Fibroblast of mammary gland (primary cell): Measurements from ENCODE around the gene ADIPOR2.

Experiments
- DNase-seq: peaks from one replicate; pipeline ENCODE4 v3.0.0-alpha.2; 2010; ENCODE audit warnings: low read depth
- H3K4me3 ChIP-seq: 2 replicates; pipeline ENCODE4 v1.5.1; 2011; ENCODE audit warnings: low read depth, mild to moderate bottlenecking, low read length, moderate library complexity; ENCODE audit not compliant: control insufficient read depth
- CTCF ChIP-seq: conservative IDR thresholded peaks from 2 replicates; pipeline ENCODE4 v1.5.1; 2011; ENCODE audit warnings: low read depth, low read length, inconsistent platforms; ENCODE audit not compliant: control insufficient read depth, insufficient read depth

Gene ADIPOR2

GRCh38 chr12:1832801-1833595 is 142.1 kb downstream of the ADIPOR2 start:
- no peak for DNase-seq
- H3K4me3 ChIP-seq: no peak overlapping the region
- TF ChIP-seq CTCF: no peak

- H3K4me3 ChIP-seq: no peak overlapping the region
- no peak for TF ChIP-seq CTCF
- DNase-seq: no peak
Observed at GRCh38 chr12:1833596-1834028, 142.7 kb downstream of the ADIPOR2 start.

GRCh38 chr12:1834186-1834925 is 143.5 kb downstream of the ADIPOR2 start:
- no peak for TF ChIP-seq CTCF
- DNase-seq: no peak
- H3K4me3 ChIP-seq: no peak overlapping the region

GRCh38 chr12:1835211-1836131 is 144.6 kb downstream of the ADIPOR2 start:
- H3K4me3 ChIP-seq: no peak overlapping the region
- no peak for TF ChIP-seq CTCF
- DNase-seq: no peak

GRCh38 chr12:1836241-1836803 is 145.5 kb downstream of the ADIPOR2 start:
- DNase-seq: no peak
- no peak for TF ChIP-seq CTCF
- no peak overlapping the region for H3K4me3 ChIP-seq

- no peak for DNase-seq
- no peak for TF ChIP-seq CTCF
- H3K4me3 ChIP-seq: no peak overlapping the region
Observed at GRCh38 chr12:1836854-1837421, 146.1 kb downstream of the ADIPOR2 start.
